ENCODE results near the gene LOXL1.

DNA sequence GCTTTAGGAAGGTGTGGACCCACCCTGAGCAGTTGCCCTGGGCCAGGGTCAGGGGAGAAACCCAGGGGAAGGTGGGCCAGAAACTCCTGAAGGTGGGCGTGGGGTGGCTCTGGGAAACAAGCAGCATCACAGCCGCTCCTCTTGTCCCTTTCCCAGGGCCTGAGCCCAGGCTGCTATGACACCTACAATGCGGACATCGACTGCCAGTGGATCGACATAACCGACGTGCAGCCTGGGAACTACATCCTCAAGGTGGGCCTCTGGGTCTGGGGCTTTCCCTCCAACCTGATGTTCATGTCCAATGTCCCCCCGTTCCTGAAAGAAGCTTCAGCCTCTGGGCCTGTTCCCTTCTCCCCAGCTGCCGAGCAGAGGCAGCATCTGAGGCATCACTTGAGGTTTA is 21.4 kb downstream of the LOXL1 start:
- TF ChIP-seq POLR2AphosphoS5 (IDR thresholded peaks at IDR 0.05): no peak
- TF ChIP-seq, protein P1, sequence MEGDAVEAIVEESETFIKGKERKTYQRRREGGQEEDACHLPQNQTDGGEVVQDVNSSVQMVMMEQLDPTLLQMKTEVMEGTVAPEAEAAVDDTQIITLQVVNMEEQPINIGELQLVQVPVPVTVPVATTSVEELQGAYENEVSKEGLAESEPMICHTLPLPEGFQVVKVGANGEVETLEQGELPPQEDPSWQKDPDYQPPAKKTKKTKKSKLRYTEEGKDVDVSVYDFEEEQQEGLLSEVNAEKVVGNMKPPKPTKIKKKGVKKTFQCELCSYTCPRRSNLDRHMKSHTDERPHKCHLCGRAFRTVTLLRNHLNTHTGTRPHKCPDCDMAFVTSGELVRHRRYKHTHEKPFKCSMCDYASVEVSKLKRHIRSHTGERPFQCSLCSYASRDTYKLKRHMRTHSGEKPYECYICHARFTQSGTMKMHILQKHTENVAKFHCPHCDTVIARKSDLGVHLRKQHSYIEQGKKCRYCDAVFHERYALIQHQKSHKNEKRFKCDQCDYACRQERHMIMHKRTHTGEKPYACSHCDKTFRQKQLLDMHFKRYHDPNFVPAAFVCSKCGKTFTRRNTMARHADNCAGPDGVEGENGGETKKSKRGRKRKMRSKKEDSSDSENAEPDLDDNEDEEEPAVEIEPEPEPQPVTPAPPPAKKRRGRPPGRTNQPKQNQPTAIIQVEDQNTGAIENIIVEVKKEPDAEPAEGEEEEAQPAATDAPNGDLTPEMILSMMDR (IDR thresholded peaks at IDR 0.05): no peak
- no peak for TF ChIP-seq EP300 (IDR thresholded peaks at IDR 0.05)
- no peak for TF ChIP-seq POLR2A (IDR thresholded peaks at IDR 0.05)
